Measurements from ENCODE around the gene TECPR2. TPM values are rescaled to one million over a fixed set of nuclear protein-coding genes. Genes with fewer than 3 reads are reported as not detected.

The TECPR2 gene
- total and polyA plus RNA-seq, 2 of the 13 experiments (the other 11 are each of a cell fraction or from before 2014, with no cell fraction given), result 3.5 to 5.7 TPM

DNA sequence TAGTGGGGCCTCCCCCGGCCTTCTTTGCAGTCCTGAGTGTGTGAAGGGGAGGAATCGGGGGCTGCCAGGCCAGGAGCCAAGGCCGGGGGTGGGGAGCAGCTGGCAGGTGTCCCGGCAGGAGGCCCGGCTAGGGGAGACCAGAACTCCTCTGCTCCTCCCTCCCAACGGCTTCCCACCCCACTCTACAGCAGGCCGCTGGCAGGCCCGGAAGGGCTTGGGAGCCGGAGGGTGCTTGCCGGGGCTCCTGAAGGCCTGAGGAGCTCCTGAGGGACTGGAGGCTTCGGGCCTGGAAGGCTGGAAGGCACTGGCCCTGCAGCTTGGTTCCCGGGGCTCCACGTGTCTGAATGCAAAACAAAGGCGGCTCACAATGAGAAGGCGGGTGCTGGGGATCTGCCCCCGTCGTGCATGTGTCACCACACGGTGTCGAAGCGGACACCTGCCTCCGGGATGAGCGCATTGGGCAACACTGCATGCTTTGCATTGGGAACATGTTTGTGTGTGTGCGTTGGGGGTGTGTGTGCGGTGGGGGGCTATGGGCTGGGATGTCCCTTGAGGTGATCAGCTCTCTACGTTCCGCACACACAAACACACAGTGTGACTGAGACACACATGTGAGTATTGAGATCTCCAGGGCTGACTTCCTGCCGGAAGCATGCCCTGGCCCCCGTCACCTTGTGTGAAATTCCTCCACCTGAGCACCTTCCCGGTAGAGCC, 177.7 kb downstream of the TECPR2 start (continued):
- TF ChIP-seq, protein P1, sequence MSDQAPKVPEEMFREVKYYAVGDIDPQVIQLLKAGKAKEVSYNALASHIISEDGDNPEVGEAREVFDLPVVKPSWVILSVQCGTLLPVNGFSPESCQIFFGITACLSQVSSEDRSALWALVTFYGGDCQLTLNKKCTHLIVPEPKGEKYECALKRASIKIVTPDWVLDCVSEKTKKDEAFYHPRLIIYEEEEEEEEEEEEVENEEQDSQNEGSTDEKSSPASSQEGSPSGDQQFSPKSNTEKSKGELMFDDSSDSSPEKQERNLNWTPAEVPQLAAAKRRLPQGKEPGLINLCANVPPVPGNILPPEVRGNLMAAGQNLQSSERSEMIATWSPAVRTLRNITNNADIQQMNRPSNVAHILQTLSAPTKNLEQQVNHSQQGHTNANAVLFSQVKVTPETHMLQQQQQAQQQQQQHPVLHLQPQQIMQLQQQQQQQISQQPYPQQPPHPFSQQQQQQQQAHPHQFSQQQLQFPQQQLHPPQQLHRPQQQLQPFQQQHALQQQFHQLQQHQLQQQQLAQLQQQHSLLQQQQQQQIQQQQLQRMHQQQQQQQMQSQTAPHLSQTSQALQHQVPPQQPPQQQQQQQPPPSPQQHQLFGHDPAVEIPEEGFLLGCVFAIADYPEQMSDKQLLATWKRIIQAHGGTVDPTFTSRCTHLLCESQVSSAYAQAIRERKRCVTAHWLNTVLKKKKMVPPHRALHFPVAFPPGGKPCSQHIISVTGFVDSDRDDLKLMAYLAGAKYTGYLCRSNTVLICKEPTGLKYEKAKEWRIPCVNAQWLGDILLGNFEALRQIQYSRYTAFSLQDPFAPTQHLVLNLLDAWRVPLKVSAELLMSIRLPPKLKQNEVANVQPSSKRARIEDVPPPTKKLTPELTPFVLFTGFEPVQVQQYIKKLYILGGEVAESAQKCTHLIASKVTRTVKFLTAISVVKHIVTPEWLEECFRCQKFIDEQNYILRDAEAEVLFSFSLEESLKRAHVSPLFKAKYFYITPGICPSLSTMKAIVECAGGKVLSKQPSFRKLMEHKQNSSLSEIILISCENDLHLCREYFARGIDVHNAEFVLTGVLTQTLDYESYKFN (CRISPR knock-in tag; conservative IDR thresholded peaks at IDR 0.05), result peak; percentile 61
- no peak for TF ChIP-seq ZNF850 (CRISPR knock-in tag; conservative IDR thresholded peaks at IDR 0.05)
- TF ChIP-seq ZBTB21 (CRISPR knock-in tag; IDR thresholded peaks at IDR 0.05), result no peak
- no peak for TF ChIP-seq ZNF777 (CRISPR knock-in tag; IDR thresholded peaks at IDR 0.05)
- no peak for TF ChIP-seq ZNF382 (CRISPR knock-in tag; IDR thresholded peaks at IDR 0.05; ENCODE audit: borderline replicate concordance)
- TF ChIP-seq ZNF512B (CRISPR knock-in tag; IDR thresholded peaks at IDR 0.05; ENCODE audit: borderline replicate concordance), result no peak
- no peak for TF ChIP-seq YEATS2 (CRISPR knock-in tag; IDR thresholded peaks at IDR 0.05; ENCODE audit: borderline replicate concordance)
- TF ChIP-seq CC2D1A (CRISPR knock-in tag; IDR thresholded peaks at IDR 0.05), result no peak
- TF ChIP-seq ZNF883 (CRISPR knock-in tag; IDR thresholded peaks at IDR 0.05; ENCODE audit: not compliant biosample characterization), result no peak
- TF ChIP-seq ARNTL (CRISPR knock-in tag; IDR thresholded peaks at IDR 0.05), result no peak
- TF ChIP-seq, protein P2, sequence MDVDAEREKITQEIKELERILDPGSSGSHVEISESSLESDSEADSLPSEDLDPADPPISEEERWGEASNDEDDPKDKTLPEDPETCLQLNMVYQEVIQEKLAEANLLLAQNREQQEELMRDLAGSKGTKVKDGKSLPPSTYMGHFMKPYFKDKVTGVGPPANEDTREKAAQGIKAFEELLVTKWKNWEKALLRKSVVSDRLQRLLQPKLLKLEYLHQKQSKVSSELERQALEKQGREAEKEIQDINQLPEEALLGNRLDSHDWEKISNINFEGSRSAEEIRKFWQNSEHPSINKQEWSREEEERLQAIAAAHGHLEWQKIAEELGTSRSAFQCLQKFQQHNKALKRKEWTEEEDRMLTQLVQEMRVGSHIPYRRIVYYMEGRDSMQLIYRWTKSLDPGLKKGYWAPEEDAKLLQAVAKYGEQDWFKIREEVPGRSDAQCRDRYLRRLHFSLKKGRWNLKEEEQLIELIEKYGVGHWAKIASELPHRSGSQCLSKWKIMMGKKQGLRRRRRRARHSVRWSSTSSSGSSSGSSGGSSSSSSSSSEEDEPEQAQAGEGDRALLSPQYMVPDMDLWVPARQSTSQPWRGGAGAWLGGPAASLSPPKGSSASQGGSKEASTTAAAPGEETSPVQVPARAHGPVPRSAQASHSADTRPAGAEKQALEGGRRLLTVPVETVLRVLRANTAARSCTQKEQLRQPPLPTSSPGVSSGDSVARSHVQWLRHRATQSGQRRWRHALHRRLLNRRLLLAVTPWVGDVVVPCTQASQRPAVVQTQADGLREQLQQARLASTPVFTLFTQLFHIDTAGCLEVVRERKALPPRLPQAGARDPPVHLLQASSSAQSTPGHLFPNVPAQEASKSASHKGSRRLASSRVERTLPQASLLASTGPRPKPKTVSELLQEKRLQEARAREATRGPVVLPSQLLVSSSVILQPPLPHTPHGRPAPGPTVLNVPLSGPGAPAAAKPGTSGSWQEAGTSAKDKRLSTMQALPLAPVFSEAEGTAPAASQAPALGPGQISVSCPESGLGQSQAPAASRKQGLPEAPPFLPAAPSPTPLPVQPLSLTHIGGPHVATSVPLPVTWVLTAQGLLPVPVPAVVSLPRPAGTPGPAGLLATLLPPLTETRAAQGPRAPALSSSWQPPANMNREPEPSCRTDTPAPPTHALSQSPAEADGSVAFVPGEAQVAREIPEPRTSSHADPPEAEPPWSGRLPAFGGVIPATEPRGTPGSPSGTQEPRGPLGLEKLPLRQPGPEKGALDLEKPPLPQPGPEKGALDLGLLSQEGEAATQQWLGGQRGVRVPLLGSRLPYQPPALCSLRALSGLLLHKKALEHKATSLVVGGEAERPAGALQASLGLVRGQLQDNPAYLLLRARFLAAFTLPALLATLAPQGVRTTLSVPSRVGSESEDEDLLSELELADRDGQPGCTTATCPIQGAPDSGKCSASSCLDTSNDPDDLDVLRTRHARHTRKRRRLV (CRISPR knock-in tag; IDR thresholded peaks at IDR 0.05), result no peak
- peak; percentile 80 for TF ChIP-seq RBFOX2 (IDR thresholded peaks at IDR 0.05; ENCODE audit: low read depth, low read length)
- peak; percentile 58; the same call in 1 of the 2 replicates for TF ChIP-seq PRMT3 (CRISPR knock-in tag; IDR thresholded peaks at IDR 0.05; ENCODE audit: borderline replicate concordance, low read depth)
- peak; percentile 78; the same call in 1 of the 2 replicates for TF ChIP-seq ZC3H13 (CRISPR knock-in tag; IDR thresholded peaks at IDR 0.05)
- TF ChIP-seq KAT2B (IDR thresholded peaks at IDR 0.05; ENCODE audit: borderline replicate concordance, low read depth, low read length), result no peak
- TF ChIP-seq ZNF33A (CRISPR knock-in tag; IDR thresholded peaks at IDR 0.05; ENCODE audit: borderline replicate concordance), result no peak
- TF ChIP-seq HNRNPL (IDR thresholded peaks at IDR 0.05; ENCODE audit: low read depth, low read length), result 0 out of 2 replicates have a peak, but pooled peaks have one; percentile 31
- no peak for TF ChIP-seq ZNF451 (CRISPR knock-in tag; IDR thresholded peaks at IDR 0.05)
